ENCODE data around the gene BAZ1B.
A peak's percentile ranks its signal among the peaks of the same experiment; 100 is the strongest.

- TF ChIP-seq CTCF (conservative IDR thresholded peaks at IDR 0.05; ENCODE audit: low read depth, low read length) = no peak
- no peak for TF ChIP-seq RAD21 (IDR thresholded peaks at IDR 0.05; ENCODE audit: low read length)
- no peak for TF ChIP-seq BHLHE40 (IDR thresholded peaks at IDR 0.05; ENCODE audit: low read depth, low read length)
- TF ChIP-seq POLR2A (IDR thresholded peaks at IDR 0.05; ENCODE audit: low read depth, low read length) = peak; percentile 37; the same call in 1 of the 2 replicates
- TF ChIP-seq RCOR1 (IDR thresholded peaks at IDR 0.05; ENCODE audit: insufficient replicate concordance, low read length) = no peak
- TF ChIP-seq MAZ (IDR thresholded peaks at IDR 0.05; ENCODE audit: borderline replicate concordance, low read depth, low read length) = no peak
- no peak for TF ChIP-seq MXI1 (IDR thresholded peaks at IDR 0.05; ENCODE audit: borderline replicate concordance, low read depth, low read length)
- no peak for TF ChIP-seq FOS (IDR thresholded peaks at IDR 0.05; ENCODE audit: low read depth, low read length)
- no peak for TF ChIP-seq RFX5 (IDR thresholded peaks at IDR 0.05; ENCODE audit: low read depth, low read length)
- TF ChIP-seq, protein P1, sequence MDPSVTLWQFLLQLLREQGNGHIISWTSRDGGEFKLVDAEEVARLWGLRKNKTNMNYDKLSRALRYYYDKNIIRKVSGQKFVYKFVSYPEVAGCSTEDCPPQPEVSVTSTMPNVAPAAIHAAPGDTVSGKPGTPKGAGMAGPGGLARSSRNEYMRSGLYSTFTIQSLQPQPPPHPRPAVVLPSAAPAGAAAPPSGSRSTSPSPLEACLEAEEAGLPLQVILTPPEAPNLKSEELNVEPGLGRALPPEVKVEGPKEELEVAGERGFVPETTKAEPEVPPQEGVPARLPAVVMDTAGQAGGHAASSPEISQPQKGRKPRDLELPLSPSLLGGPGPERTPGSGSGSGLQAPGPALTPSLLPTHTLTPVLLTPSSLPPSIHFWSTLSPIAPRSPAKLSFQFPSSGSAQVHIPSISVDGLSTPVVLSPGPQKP (IDR thresholded peaks at IDR 0.05; ENCODE audit: borderline replicate concordance, low read depth, low read length) = no peak
Observed at GRCh38 chr7:73521636-73522104, 423 bp downstream of the BAZ1B start.
